Aorta (tissue), 5 donors: ENCODE measurements around the gene MYO7A. TPM values are rescaled to one million over a fixed set of nuclear protein-coding genes. Genes with fewer than 3 reads are reported as not detected.

ENCODE experiments used
- ATAC-seq: fragments of 200-7000 bp; cut with Tn5 transposase; one replicate; pipeline ENCODE4 v1.9.1; 2022; ENCODE audit warnings: moderate library complexity; ENCODE audit not compliant: low FRiP score
- DNase-seq, 2 donors: peaks; one replicate each; pipeline ENCODE4 v3.0.0-alpha.2; 2020
- H3K27ac ChIP-seq, 2 donors: one replicate each; pipeline ENCODE4 v1.5.1; 2013; ENCODE audit warnings: low read length in 2 of 2, mild to moderate bottlenecking in 2 of 2, moderate library complexity in 2 of 2, control low read depth in 1 of 2, inconsistent platforms in 1 of 2, low read depth in 1 of 2
- H3K27me3 ChIP-seq, 2 donors: one replicate each; pipeline ENCODE4 v1.6.1; 2013; ENCODE audit warnings: control low read depth in 1 of 2, low read length in 1 of 2, mild to moderate bottlenecking in 1 of 2, moderate library complexity in 1 of 2; ENCODE audit not compliant: insufficient read depth in 2 of 2, control insufficient read depth in 1 of 2
- H3K36me3 ChIP-seq, 2 donors: one replicate each; pipeline ENCODE4 v1.6.1; 2013; ENCODE audit warnings: control low read depth in 1 of 2, low read length in 1 of 2, mild to moderate bottlenecking in 1 of 2; ENCODE audit not compliant: insufficient read depth in 2 of 2, control insufficient read depth in 1 of 2
- H3K4me1 ChIP-seq, 2 donors: one replicate each; pipeline ENCODE4 v1.6.1; 2013; ENCODE audit warnings: low read length in 2 of 2, control low read depth in 1 of 2, mild to moderate bottlenecking in 1 of 2, moderate library complexity in 1 of 2; ENCODE audit not compliant: insufficient read depth in 2 of 2, control insufficient read depth in 1 of 2
- H3K4me3 ChIP-seq, 2 donors: one replicate each; pipeline ENCODE4 v1.5.1; 2013; ENCODE audit warnings: low read length in 2 of 2, control low read depth in 1 of 2, mild to moderate bottlenecking in 1 of 2
- H3K9me3 ChIP-seq: one replicate; pipeline ENCODE4 v1.6.1; 2013; ENCODE audit warnings: mild to moderate bottlenecking, low read length; ENCODE audit not compliant: control insufficient read depth
- WGBS, 2 donors: extraction: QIAGEN DNeasy Blood & Tissue Kit; methylation state at CpG; one replicate each; pipeline ENCODE4 v1.1.7; 2013; 5-methylcytosine and 5-hydroxymethylcytosine counted together
- intact Hi-C, 2 donors: fragments of 100-400 bp; cut with DNase I; formaldehyde crosslinking; loops; one replicate each; pipeline versions ENCODE4 v1.14.2 to v1.15.0; 2022
- polyA plus RNA-seq, 2 donors: library from polyadenylated mRNA; stranded (reverse); fragments of 200-250 nt; gene quantifications; one replicate each; pipeline ENCODE4 v1.2.3, GENCODE V29; 2013
- total RNA-seq, 2 donors: library from RNA; stranded (reverse); fragmentation: NEBNext Ultra II Directional; extraction: Animal tissue kit (Norgen Biotek cat#: 25700); gene quantifications; one replicate each; pipeline ENCODE4 v1.2.1, GENCODE V29; 2021
- donor health status: healthy with polysubstance abuse.
- donor health status: Bipolar disorder and iron deficiency.
- donor health status: DM: no; HTN: no; CAD: no.
- donor health status: DM: no; HTN: no; CAD: no.
- donor health status: DM: yes; HTN: yes; CAD: no.

Gene MYO7A
- total and polyA plus RNA-seq, 4 donors = 1.9 to 27.9 (median 6.9) TPM

- Histone ChIP-seq H3K27me3 (no peaks in the 10 kb centered on the region), H3K4me1 (no peaks in the 10 kb centered on the region), H3K36me3 (no peaks in the 10 kb centered on the region), H3K27ac (no peak overlapping the region), H3K4me3 (no peak overlapping the region), H3K9me3 (no peaks in the 10 kb centered on the region)
- 93 to 98% methylated on average over 4 of the region's 4 CpGs for WGBS, 2 donors
- DNase-seq (no peak), ATAC-seq (no peak)
- intact Hi-C loops = no loop called here
Observed at GRCh38 chr11:77178150-77178549, 50.1 kb downstream of the MYO7A start.

- WGBS, 2 donors = 39 to 41% methylated on average over 5 of the region's 5 CpGs
- Histone ChIP-seq H3K4me1 (no peaks in the 10 kb centered on the region), H3K27ac (no peak overlapping the region), H3K27me3 (no peaks in the 10 kb centered on the region), H3K4me3 (no peak overlapping the region), H3K9me3 (no peaks in the 10 kb centered on the region), H3K36me3 (no peaks in the 10 kb centered on the region)
- intact Hi-C loops = no loop called here
- ATAC-seq (no peak), DNase-seq (no peak)
Observed at GRCh38 chr11:77179048-77179447, 51.0 kb downstream of the MYO7A start.

DNA sequence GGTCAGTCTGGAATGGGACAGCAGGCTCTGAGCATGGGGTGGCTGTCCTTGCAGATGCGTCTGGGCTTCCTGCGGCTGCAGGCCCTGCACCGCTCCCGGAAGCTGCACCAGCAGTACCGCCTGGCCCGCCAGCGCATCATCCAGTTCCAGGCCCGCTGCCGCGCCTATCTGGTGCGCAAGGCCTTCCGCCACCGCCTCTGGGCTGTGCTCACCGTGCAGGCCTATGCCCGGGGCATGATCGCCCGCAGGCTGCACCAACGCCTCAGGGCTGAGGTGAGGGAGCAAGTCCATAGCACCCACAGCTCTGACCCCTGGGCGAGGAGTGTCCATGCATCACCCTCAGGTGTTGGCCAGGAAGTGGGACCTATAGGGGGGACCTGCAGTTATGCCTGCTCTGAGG, 51.6 kb downstream of the MYO7A start:
- intact Hi-C loops = no loop called here
- Histone ChIP-seq H3K27ac (no peak overlapping the region), H3K4me1 (no peaks in the 10 kb centered on the region), H3K4me3 (no peak overlapping the region), H3K36me3 (no peaks in the 10 kb centered on the region), H3K9me3 (no peaks in the 10 kb centered on the region), H3K27me3 (no peaks in the 10 kb centered on the region)
- ATAC-seq = no peak
- 96 to 97% methylated on average over 19 of the region's 19 CpGs for WGBS, 2 donors
- no peak for DNase-seq

DNA sequence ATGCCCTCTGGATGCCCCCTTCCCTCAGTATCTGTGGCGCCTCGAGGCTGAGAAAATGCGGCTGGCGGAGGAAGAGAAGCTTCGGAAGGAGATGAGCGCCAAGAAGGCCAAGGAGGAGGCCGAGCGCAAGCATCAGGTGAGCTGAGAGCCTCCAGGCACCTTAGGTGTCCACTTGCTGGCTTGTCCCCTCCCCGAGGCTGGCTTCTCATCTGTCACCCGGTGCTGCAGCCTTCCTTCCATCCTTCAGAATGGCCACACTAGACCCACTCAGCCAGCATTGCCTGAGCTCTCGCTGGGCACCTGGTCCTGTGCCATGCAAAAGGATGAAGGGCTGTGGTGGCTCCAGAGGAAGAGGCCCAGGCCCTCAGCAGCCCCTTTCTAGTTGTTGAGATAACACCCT, 52.3 kb downstream of the MYO7A start:
- H3K4me1 ChIP-seq = no peaks in the 10 kb centered on the region
- H3K27me3 ChIP-seq = no peaks in the 10 kb centered on the region
- H3K36me3 ChIP-seq = no peaks in the 10 kb centered on the region
- H3K27ac ChIP-seq = no peak overlapping the region
- H3K9me3 ChIP-seq = no peaks in the 10 kb centered on the region
- no peak for DNase-seq
- 91 to 96% methylated on average over 11 of the region's 11 CpGs for WGBS, 2 donors
- H3K4me3 ChIP-seq = no peak overlapping the region
- no peak for ATAC-seq
- intact Hi-C loops = no loop called here

DNA sequence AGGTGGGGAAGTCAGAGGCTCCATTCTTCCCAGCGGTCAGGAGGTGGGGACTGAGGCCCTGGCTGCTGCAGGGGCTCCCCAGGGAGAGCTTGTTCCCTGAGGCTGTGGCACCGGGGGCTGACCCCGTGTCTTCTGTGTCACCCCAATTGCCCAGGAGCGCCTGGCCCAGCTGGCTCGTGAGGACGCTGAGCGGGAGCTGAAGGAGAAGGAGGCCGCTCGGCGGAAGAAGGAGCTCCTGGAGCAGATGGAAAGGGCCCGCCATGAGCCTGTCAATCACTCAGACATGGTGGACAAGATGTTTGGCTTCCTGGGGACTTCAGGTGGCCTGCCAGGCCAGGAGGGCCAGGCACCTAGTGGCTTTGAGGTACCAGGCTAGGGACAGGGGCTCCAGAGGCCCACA, 53.2 kb downstream of the MYO7A start:
- Histone ChIP-seq H3K27me3 (no peaks in the 10 kb centered on the region), H3K27ac (no peak overlapping the region), H3K36me3 (no peaks in the 10 kb centered on the region), H3K4me1 (no peaks in the 10 kb centered on the region), H3K9me3 (no peaks in the 10 kb centered on the region), H3K4me3 (no peak overlapping the region)
- DNase-seq = no peak
- WGBS, 2 donors = 94 to 96% methylated on average over 11 of the region's 11 CpGs
- no peak for ATAC-seq
- intact Hi-C loops = no loop called here

DNA sequence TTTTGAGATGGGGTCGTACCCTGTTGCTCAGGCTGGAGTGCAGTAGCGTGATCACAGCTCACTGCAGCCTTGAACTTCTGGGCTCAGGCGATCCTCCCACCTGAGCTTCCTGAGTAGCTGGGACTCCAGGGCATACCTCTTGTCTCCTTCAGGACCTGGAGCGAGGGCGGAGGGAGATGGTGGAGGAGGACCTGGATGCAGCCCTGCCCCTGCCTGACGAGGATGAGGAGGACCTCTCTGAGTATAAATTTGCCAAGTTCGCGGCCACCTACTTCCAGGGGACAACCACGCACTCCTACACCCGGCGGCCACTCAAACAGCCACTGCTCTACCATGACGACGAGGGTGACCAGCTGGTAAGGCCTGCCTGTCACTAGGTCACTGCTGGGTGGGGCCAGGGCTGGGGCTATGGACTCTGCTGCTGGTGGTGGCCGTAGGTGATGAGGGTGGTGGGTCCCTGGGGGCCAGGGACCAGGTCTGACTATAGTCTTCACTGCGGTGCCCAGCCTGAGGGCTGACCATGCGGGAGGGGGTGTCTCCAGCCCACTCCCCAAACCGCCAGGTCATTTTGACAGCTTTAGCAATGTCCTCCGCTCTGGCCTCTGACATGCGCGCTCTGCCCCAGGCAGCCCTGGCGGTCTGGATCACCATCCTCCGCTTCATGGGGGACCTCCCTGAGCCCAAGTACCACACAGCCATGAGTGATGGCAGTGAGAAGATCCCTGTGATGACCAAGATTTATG, 53.9 kb downstream of the MYO7A start:
- ATAC-seq = no peak
- Histone ChIP-seq H3K4me1 (no peaks in the 10 kb centered on the region), H3K27ac (no peak overlapping the region), H3K36me3 (no peaks in the 10 kb centered on the region), H3K27me3 (no peaks in the 10 kb centered on the region), H3K9me3 (no peaks in the 10 kb centered on the region), H3K4me3 (no peak overlapping the region)
- peak in 1 of 2 donors; percentile 59 for DNase-seq
- WGBS, 2 donors = 91 to 92% methylated on average over 22 of the region's 22 CpGs
- intact Hi-C loops = no loop called here

- Histone ChIP-seq H3K9me3 (no peaks in the 10 kb centered on the region), H3K4me3 (no peak overlapping the region), H3K27me3 (no peaks in the 10 kb centered on the region), H3K27ac (no peak overlapping the region), H3K4me1 (no peaks in the 10 kb centered on the region), H3K36me3 (no peaks in the 10 kb centered on the region)
- intact Hi-C loops = no loop called here
- DNase-seq (no peak), ATAC-seq (no peak)
- WGBS, 2 donors = 90 to 93% methylated on average over 21 of the region's 21 CpGs
Observed at GRCh38 chr11:77182542-77183430, 54.7 kb downstream of the MYO7A start.

DNA sequence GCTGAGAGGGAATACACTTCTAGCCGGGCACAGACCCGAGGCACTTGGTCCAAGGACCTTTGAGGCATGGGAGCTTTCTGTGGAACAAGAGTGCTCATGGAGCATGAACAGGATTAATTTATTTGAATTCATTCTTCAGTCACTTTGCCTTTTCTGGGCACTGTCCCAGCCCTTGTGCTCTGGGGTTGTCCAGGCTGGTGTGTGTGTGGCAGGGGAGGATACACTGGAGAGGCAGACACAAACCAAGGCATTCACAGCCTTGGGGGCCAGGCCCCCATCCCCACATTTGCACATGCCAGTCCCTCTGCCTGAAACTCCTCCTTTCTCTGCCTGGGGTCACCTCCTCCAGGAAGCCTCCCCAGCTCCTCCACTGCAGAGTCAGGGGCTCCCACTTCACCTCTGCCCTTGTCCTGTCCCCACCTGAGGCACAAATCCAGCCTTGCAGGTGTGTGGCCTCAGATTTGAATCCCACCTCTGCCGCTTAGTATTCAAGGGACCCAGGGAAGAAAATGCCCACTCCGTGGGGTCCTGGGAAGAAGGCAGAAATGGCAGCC, 55.5 kb downstream of the MYO7A start:
- Histone ChIP-seq H3K36me3 (no peaks in the 10 kb centered on the region), H3K27ac (no peak overlapping the region), H3K9me3 (no peaks in the 10 kb centered on the region), H3K4me3 (no peak overlapping the region), H3K4me1 (no peaks in the 10 kb centered on the region), H3K27me3 (no peaks in the 10 kb centered on the region)
- ATAC-seq (no peak), DNase-seq (no peak)
- 85% methylated on average over 4 of the region's 4 CpGs for WGBS, 2 donors
- intact Hi-C loops = no loop called here
